NCI-H146 treated with DMSO at 0.1 percent for 48 hours (cell line): Measurements from ENCODE around the gene GOLGA3.
"Not testable (repeated sequence)": the region's sequence is repeated elsewhere in the genome, so short reads cannot be mapped to it uniquely, and the experiment has no call there.

Experiments
- DNase-seq: peaks from one replicate; lab custom pipeline; 2025; ENCODE audit not compliant: unreplicated experiment; lab: John Stamatoyannopoulos, UW

The GOLGA3 gene

GRCh38 chr12:132813443-132813842 is 15.2 kb downstream of the GOLGA3 start:
- no peak for DNase-seq

- DNase-seq = no peak
These were observed 15.9 kb downstream of the GOLGA3 start for GRCh38 chr12:132812631-132813305.

GRCh38 chr12:132809391-132809790 is 19.3 kb downstream of the GOLGA3 start:
- not testable (repeated sequence) for DNase-seq

- DNase-seq = no peak
These were observed 21.2 kb downstream of the GOLGA3 start for GRCh38 chr12:132807295-132808092.

GRCh38 chr12:132806857-132807256 is 21.8 kb downstream of the GOLGA3 start:
- DNase-seq = no peak

GRCh38 chr12:132804426-132804861 is 24.2 kb downstream of the GOLGA3 start:
- DNase-seq = no peak

- no peak for DNase-seq
These were observed 24.8 kb downstream of the GOLGA3 start for GRCh38 chr12:132803888-132804287.

GRCh38 chr12:132803125-132803524 is 25.5 kb downstream of the GOLGA3 start:
- DNase-seq = no peak

- DNase-seq = no peak
These were observed 26.9 kb downstream of the GOLGA3 start for GRCh38 chr12:132801741-132802140.

- DNase-seq = no peak
These were observed 29.8 kb downstream of the GOLGA3 start for GRCh38 chr12:132798836-132799235.

- no peak for DNase-seq
These were observed 30.7 kb downstream of the GOLGA3 start for GRCh38 chr12:132797820-132798570.

GRCh38 chr12:132795847-132796246 is 32.8 kb downstream of the GOLGA3 start:
- DNase-seq = no peak

- DNase-seq = not testable (repeated sequence)
These were observed 36.7 kb downstream of the GOLGA3 start for GRCh38 chr12:132791940-132792339.

GRCh38 chr12:132789099-132789471 is 39.6 kb downstream of the GOLGA3 start:
- no peak for DNase-seq

GRCh38 chr12:132788375-132789098 is 40.1 kb downstream of the GOLGA3 start:
- DNase-seq = no peak

GRCh38 chr12:132787877-132788276 is 40.8 kb downstream of the GOLGA3 start:
- no peak for DNase-seq

- DNase-seq = no peak
These were observed 42.5 kb downstream of the GOLGA3 start for GRCh38 chr12:132786192-132786591.

GRCh38 chr12:132784580-132784979 is 44.1 kb downstream of the GOLGA3 start:
- DNase-seq = no peak

- no peak for DNase-seq
These were observed 44.6 kb downstream of the GOLGA3 start for GRCh38 chr12:132783917-132784531.

- no peak for DNase-seq
These were observed 46.7 kb downstream of the GOLGA3 start for GRCh38 chr12:132781938-132782337.
